ENCODE results near the gene COL23A1. TPM values are rescaled to one million over a fixed set of nuclear protein-coding genes. Genes with fewer than 3 reads are reported as not detected.

The COL23A1 gene
- total and polyA plus RNA-seq, 2 experiments from 2014 or later = 4.8 to 8.2 TPM

- no peak for TF ChIP-seq ZNF462 (CRISPR knock-in tag; IDR thresholded peaks at IDR 0.05)
- no peak for TF ChIP-seq ZNF331 (CRISPR knock-in tag; IDR thresholded peaks at IDR 0.05; ENCODE audit: low read depth)
- TF ChIP-seq ZNF114 (CRISPR knock-in tag; IDR thresholded peaks at IDR 0.05) = no peak
- TF ChIP-seq EZH2 (IDR thresholded peaks at IDR 0.05; ENCODE audit: low read depth, unreplicated experiment) = no peak
- TF ChIP-seq REST (IDR thresholded peaks at IDR 0.05; ENCODE audit: unreplicated experiment) = no peak
- TF ChIP-seq JUNB (IDR thresholded peaks at IDR 0.05; ENCODE audit: unreplicated experiment) = no peak
- TF ChIP-seq EZH2phosphoT487 (IDR thresholded peaks at IDR 0.05; ENCODE audit: unreplicated experiment) = no peak
- no peak for TF ChIP-seq POLR2AphosphoS5 (IDR thresholded peaks at IDR 0.05; ENCODE audit: low read depth)
- TF ChIP-seq NANOG (IDR thresholded peaks at IDR 0.05; ENCODE audit: borderline replicate concordance) = no peak
These were observed 292.4 kb downstream of the COL23A1 start (continued) for GRCh38 chr5:178297751-178298150.

Measured in GM23338 (cell line).